ENCODE measurements around the gene TPM1. TPM values are rescaled to one million over a fixed set of nuclear protein-coding genes. Genes with fewer than 3 reads are reported as not detected.

Gene TPM1
- total and polyA plus RNA-seq, 2 of the 4 experiments (the other 2 are of a cell fraction) = 661 to 1,623 TPM

GRCh38 chr15:63085289-63085688 lies 42.7 kb downstream of the TPM1 start:
- Histone ChIP-seq H3K79me1 (ENCODE audit: low read depth in 1 of 2, low read length in 2 of 2) (peaks cover 0 to 6% of the 10 kb centered on the region in 2 experiments; a peak in 2 of 4 replicates), H3K9ac (ENCODE audit: low read depth, low read length) (no peak overlapping the region), H4K8ac (ENCODE audit: low read depth in 2 of 2, low read length in 2 of 2) (no peak overlapping the region; a peak in 1 of 4 replicates), H3K4me2 (ENCODE audit: low read depth, low read length) (no peak overlapping the region), H3K27ac (ENCODE audit: insufficient read depth, low read length) (no peak overlapping the region), H3K27me3 (ENCODE audit: control insufficient read depth, insufficient read depth, low read length) (no peaks in the 10 kb centered on the region), H4K20me1 (ENCODE audit: insufficient read depth, low read length) (no peaks in the 10 kb centered on the region), H2BK120ac (ENCODE audit: low read depth, low read length) (no peak overlapping the region), H2AK5ac (ENCODE audit: low read depth, low read length) (no peak overlapping the region), H3K18ac (ENCODE audit: low read depth, low read length) (no peak overlapping the region), H4K5ac (ENCODE audit: low read depth, low read length) (no peak overlapping the region), H3K9me3 (ENCODE audit: control insufficient read depth, insufficient read depth, low read length) (no peaks in the 10 kb centered on the region), H2BK5ac (ENCODE audit: low read depth, low read length, poor library complexity, severe bottlenecking) (no peak overlapping the region), H3K9me1 (ENCODE audit: insufficient read depth, low read length) (peaks cover 20% of the 10 kb centered on the region), H3K4ac (ENCODE audit: low read depth, low read length) (no peak overlapping the region), H3K56ac (ENCODE audit: extremely low read depth, insufficient read depth, low read length) (no peak overlapping the region), H2BK15ac (ENCODE audit: low read depth, low read length) (no peak overlapping the region), H3K4me3 (ENCODE audit: insufficient read depth, low read depth, low read length) (no peak overlapping the region), H3K14ac (replicated peaks; ENCODE audit: low read depth, low read length) (no peak overlapping the region), H2BK20ac (ENCODE audit: low read depth, low read length) (no peak overlapping the region; the same call in 1 of the 2 replicates), H3K4me1 (ENCODE audit: control insufficient read depth, insufficient read depth, low read length) (peaks cover 30% of the 10 kb centered on the region), H3K36me3 (ENCODE audit: control insufficient read depth, insufficient read depth, low read length) (no peaks in the 10 kb centered on the region), H3K23ac (ENCODE audit: low read depth, low read length) (no peak overlapping the region), H2AK9ac (replicated peaks; ENCODE audit: low read depth, low read length, poor library complexity) (no peak overlapping the region), H2AFZ (replicated peaks; ENCODE audit: low read length, poor library complexity) (no peak overlapping the region), H4K91ac (ENCODE audit: insufficient read depth, low read depth, low read length) (no peak overlapping the region)
- ChIA-PET POLR2A (ENCODE audit: unreplicated experiment) (no interaction called here), CTCF (no interaction called here)
- intact Hi-C loops (cut with micrococcal nuclease) (no loop called here), dilution Hi-C loops (cut with HindIII; ENCODE audit: low sequenced_read_pairs, unreplicated experiment) (no loop called here), in situ Hi-C loops (cut with MboI; ENCODE audit: low sequenced_read_pairs) (no loop called here)
- BruUV-seq (replicated peaks) = no TSS peak
- DNase-seq = no peak
- TF ChIP-seq MAFK (IDR thresholded peaks at IDR 0.05; ENCODE audit: low read depth, low read length) (no peak), RCOR1 (IDR thresholded peaks at IDR 0.05; ENCODE audit: insufficient replicate concordance, low read length) (no peak), RAD21 (IDR thresholded peaks at IDR 0.05; ENCODE audit: low read length) (no peak), ELK1 (IDR thresholded peaks at IDR 0.05; ENCODE audit: borderline replicate concordance, low read depth, low read length) (no peak), NFE2L2 (IDR thresholded peaks at IDR 0.05; ENCODE audit: low read depth, low read length) (no peak), CHD1 (IDR thresholded peaks at IDR 0.05; ENCODE audit: low read depth, low read length) (no peak), MXI1 (IDR thresholded peaks at IDR 0.05; ENCODE audit: borderline replicate concordance, low read depth, low read length) (no peak), FOS (IDR thresholded peaks at IDR 0.05; ENCODE audit: low read depth, low read length) (no peak), MAZ (IDR thresholded peaks at IDR 0.05; ENCODE audit: borderline replicate concordance, low read depth, low read length) (no peak), CEBPB (IDR thresholded peaks at IDR 0.05; ENCODE audit: low read depth, low read length) (no peak), BHLHE40 (IDR thresholded peaks at IDR 0.05; ENCODE audit: low read depth, low read length) (no peak), SMC3 (IDR thresholded peaks at IDR 0.05; ENCODE audit: low read depth, low read length) (no peak), POLR2A (IDR thresholded peaks at IDR 0.05; ENCODE audit: low read depth, low read length) (no peak), RFX5 (IDR thresholded peaks at IDR 0.05; ENCODE audit: low read depth, low read length) (no peak)
- TF ChIP-seq, protein P1, sequence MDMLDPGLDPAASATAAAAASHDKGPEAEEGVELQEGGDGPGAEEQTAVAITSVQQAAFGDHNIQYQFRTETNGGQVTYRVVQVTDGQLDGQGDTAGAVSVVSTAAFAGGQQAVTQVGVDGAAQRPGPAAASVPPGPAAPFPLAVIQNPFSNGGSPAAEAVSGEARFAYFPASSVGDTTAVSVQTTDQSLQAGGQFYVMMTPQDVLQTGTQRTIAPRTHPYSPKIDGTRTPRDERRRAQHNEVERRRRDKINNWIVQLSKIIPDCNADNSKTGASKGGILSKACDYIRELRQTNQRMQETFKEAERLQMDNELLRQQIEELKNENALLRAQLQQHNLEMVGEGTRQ (IDR thresholded peaks at IDR 0.05; ENCODE audit: low read depth, low read length) = no peak
- TF ChIP-seq, protein P2, sequence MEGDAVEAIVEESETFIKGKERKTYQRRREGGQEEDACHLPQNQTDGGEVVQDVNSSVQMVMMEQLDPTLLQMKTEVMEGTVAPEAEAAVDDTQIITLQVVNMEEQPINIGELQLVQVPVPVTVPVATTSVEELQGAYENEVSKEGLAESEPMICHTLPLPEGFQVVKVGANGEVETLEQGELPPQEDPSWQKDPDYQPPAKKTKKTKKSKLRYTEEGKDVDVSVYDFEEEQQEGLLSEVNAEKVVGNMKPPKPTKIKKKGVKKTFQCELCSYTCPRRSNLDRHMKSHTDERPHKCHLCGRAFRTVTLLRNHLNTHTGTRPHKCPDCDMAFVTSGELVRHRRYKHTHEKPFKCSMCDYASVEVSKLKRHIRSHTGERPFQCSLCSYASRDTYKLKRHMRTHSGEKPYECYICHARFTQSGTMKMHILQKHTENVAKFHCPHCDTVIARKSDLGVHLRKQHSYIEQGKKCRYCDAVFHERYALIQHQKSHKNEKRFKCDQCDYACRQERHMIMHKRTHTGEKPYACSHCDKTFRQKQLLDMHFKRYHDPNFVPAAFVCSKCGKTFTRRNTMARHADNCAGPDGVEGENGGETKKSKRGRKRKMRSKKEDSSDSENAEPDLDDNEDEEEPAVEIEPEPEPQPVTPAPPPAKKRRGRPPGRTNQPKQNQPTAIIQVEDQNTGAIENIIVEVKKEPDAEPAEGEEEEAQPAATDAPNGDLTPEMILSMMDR (conservative IDR thresholded peaks at IDR 0.05; ENCODE audit: low read depth, low read length) = no peak
- ATAC-seq (ENCODE audit: low read depth) = no peak
- WGBS, 2 experiments (ENCODE audit: extremely low coverage in 2 of 2, insufficient read length in 1 of 2) = 100% methylated on average over 1 of the region's 4 CpGs
